ENCODE measurements around the gene LRRC23.

DNA sequence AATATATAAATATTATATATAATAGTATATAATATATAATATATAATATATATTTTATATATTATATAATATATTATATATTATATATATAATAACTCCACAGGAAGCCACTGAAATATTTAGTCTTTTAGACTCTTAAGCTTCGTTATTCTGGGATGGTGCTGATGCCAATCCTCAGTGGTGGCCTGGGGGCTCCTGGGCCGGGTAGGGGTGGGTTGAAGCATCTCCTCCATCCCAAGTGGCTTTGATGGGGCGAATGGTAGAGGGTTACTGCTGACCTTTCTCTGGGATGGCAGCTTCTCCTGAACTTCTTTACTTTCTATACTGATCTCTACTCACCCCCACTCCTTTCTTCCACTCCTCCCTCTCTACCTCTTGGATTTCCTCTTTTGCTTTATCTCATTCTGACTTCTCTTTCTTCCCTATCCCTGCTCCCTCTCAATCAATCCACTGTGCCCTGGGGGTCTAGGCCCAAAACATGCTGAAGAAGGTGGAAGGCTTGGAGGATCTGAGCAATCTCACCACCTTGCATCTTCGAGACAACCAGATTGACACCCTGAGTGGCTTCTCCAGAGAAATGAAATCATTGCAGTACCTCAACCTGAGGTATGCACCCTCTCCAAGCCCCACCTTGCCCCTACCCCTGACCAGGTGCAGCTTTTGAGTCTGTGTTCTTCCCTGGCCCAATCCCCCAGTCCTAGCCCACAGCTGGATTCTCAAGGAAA lies 5.0 kb downstream of the LRRC23 start:
- TF ChIP-seq, protein P1, sequence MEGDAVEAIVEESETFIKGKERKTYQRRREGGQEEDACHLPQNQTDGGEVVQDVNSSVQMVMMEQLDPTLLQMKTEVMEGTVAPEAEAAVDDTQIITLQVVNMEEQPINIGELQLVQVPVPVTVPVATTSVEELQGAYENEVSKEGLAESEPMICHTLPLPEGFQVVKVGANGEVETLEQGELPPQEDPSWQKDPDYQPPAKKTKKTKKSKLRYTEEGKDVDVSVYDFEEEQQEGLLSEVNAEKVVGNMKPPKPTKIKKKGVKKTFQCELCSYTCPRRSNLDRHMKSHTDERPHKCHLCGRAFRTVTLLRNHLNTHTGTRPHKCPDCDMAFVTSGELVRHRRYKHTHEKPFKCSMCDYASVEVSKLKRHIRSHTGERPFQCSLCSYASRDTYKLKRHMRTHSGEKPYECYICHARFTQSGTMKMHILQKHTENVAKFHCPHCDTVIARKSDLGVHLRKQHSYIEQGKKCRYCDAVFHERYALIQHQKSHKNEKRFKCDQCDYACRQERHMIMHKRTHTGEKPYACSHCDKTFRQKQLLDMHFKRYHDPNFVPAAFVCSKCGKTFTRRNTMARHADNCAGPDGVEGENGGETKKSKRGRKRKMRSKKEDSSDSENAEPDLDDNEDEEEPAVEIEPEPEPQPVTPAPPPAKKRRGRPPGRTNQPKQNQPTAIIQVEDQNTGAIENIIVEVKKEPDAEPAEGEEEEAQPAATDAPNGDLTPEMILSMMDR (IDR thresholded peaks at IDR 0.05): no peak
- no peak for TF ChIP-seq POLR2A (IDR thresholded peaks at IDR 0.05)

All from right lobe of liver (tissue), 4 donors.